MG63 (cell line): ENCODE data around the gene PLEKHH2. TPM values are rescaled to one million over a fixed set of nuclear protein-coding genes. Genes with fewer than 3 reads are reported as not detected.
A peak's percentile ranks its signal among the peaks of the same experiment; 100 is the strongest.
"Not testable (repeated sequence)": the region's sequence is repeated elsewhere in the genome, so short reads cannot be mapped to it uniquely, and the experiment has no call there.

Source experiments
- DNase-seq: peaks from one replicate; pipeline ENCODE4 v3.0.0-alpha.2; 2020
- H3K27me3 ChIP-seq: fragments of 250-450 bp; sonication (Bioruptor Pico); 2 replicates; pipeline ENCODE4 v1.5.1; 2020; ENCODE audit warnings: mild to moderate bottlenecking, moderate library complexity
- H3K36me3 ChIP-seq: fragments of 250-450 bp; sonication (Bioruptor Pico); 2 replicates; pipeline ENCODE4 v1.5.1; 2020; ENCODE audit warnings: mild to moderate bottlenecking, moderate library complexity
- H3K4me3 ChIP-seq: fragments of 250-450 bp; sonication (Bioruptor Pico); 2 replicates; pipeline ENCODE4 v1.5.1; 2020; ENCODE audit warnings: mild to moderate bottlenecking, moderate library complexity
- H3K9me3 ChIP-seq: fragments of 250-450 bp; sonication (Bioruptor Pico); 2 replicates; pipeline ENCODE4 v1.5.1; 2020; ENCODE audit warnings: mild to moderate bottlenecking, moderate library complexity
- total RNA-seq: library from RNA; depleted of rRNA; stranded (reverse); fragments of >200 nt; shearing (Covaris generic); gene quantifications from 2 replicates; pipeline ENCODE4 v1.2.3, GENCODE V29; 2014; ENCODE audit warnings: low replicate concordance

PLEKHH2 gene
- total RNA-seq, 1 experiment from 2014 or later: 1.2 TPM

- Histone ChIP-seq H3K4me3 (no peak overlapping the region), H3K27me3 (peaks cover 5% of the 10 kb centered on the region; the same call in 1 of the 2 replicates), H3K36me3 (no peaks in the 10 kb centered on the region), H3K9me3 (0 out of 2 replicates have a peak, but pooled peaks cover 5% of the 10 kb centered on the region)
- DNase-seq: no peak
Observed at GRCh38 chr2:43622931-43623451, 14.1 kb upstream of the PLEKHH2 start.

- DNase-seq: no peak
- no peaks in the 10 kb centered on the region for H3K36me3 ChIP-seq
Observed at GRCh38 chr2:43631618-43632317, 5.3 kb upstream of the PLEKHH2 start.

GRCh38 chr2:43634604-43635306, 2.3 kb upstream of the PLEKHH2 start:
- H3K4me3 ChIP-seq: no peak overlapping the region

More at GRCh38 chr2:43631618-43632317, 5.3 kb upstream of the PLEKHH2 start:
- no peak overlapping the region for H3K4me3 ChIP-seq
- H3K9me3 ChIP-seq: peaks cover 5% of the 10 kb centered on the region; the same call in 1 of the 2 replicates
- H3K27me3 ChIP-seq: 0 out of 2 replicates have a peak, but pooled peaks cover 2% of the 10 kb centered on the region

GRCh38 chr2:43636153-43636552, 907 bp upstream of the PLEKHH2 start:
- DNase-seq, H3K36me3 ChIP-seq, H3K4me3 ChIP-seq, H3K27me3 ChIP-seq, H3K9me3 ChIP-seq: not testable (repeated sequence)

More at GRCh38 chr2:43634604-43635306, 2.3 kb upstream of the PLEKHH2 start:
- peak; percentile 25 for DNase-seq
- H3K27me3 ChIP-seq: no peaks in the 10 kb centered on the region
- H3K36me3 ChIP-seq: no peaks in the 10 kb centered on the region
- peaks cover 2% of the 10 kb centered on the region for H3K9me3 ChIP-seq

DNA sequence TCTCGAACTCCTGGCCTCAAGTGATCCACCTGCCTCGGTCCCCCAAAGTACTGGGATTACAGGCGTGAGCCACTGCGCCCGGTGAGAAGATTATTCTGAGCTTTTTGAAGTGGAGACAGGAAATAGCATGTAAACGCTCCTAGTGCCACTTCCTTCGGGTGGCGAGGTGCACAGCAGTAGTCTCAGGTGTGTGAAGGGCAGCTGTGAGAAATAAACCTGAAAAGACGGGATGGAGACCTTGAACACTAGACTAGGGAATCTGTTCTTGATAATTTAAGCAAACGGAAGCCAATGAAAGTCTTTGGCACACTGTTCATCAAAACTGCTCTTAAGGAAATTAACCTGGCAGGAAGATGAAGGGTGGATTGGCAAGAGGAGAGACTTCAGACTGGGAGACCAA, 439 bp upstream of the PLEKHH2 start:
- H3K36me3 ChIP-seq: no peaks in the 10 kb centered on the region
- peaks cover 2% of the 10 kb centered on the region for H3K9me3 ChIP-seq
- H3K4me3 ChIP-seq: peak overlapping the region; percentile 71
- no peaks in the 10 kb centered on the region for H3K27me3 ChIP-seq
- no peak for DNase-seq

DNA sequence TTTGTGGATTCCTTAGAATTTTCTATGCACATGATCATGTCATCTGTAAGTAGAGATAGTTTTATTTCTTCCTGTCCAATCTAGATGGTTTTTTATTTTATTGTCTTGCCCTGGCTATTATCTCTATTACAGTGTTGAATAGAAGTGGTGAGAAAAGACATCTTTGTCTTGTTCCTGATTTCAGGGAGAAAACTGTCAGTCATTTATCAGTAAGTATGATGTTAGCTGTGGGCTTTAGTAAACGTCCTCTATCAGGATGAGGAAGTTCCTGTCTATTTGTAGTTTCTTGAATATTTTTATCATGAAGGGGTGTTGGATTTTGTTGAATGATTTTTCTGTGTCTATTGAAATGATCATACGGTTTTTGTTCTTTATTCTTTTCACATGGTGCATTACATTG, 5.3 kb downstream of the PLEKHH2 start:
- Histone ChIP-seq H3K9me3 (peaks cover 2% of the 10 kb centered on the region; the same call in 1 of the 2 replicates), H3K27me3 (no peaks in the 10 kb centered on the region), H3K4me3 (no peak overlapping the region), H3K36me3 (no peaks in the 10 kb centered on the region; the same call in 1 of the 2 replicates)
- no peak for DNase-seq

GRCh38 chr2:43643680-43644079, 6.6 kb downstream of the PLEKHH2 start:
- no peak overlapping the region for H3K4me3 ChIP-seq
- no peak for DNase-seq
- peaks cover 2% of the 10 kb centered on the region; the same call in 1 of the 2 replicates for H3K9me3 ChIP-seq
- H3K27me3 ChIP-seq: no peaks in the 10 kb centered on the region
- H3K36me3 ChIP-seq: no peaks in the 10 kb centered on the region; the same call in 1 of the 2 replicates

DNA sequence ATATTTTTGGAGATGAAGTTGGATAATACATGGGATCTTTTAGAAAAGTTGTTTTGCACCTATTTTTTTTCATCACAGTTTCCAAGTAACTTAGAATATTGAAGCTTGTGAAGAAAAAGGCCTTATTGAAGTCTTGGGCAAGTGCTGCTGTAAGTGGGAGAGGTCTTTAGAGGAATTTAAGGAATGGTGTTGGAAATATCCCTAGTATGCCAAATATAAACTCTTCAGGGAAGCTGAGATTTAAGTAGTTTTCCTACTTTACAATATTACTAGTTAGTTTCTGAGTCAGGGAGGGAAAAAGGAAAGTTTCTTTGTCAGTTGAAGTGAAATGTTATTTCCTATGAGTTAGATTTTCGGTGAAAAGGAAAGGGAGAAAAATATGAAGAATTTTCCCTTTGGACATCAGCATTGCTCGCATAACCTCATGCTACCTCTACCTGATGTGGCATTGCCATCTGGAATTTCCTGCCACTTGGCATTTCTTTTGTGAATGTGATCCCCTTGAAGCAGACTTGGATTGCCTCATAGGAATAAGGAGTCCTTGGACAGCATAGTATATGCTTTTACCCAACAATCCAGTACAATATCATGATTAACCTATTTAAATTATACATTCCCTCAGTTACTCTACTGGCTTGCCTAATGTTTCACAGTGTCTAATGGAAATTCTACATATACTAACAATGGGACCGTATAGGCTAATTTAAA, 12.1 kb downstream of the PLEKHH2 start:
- H3K36me3 ChIP-seq: no peaks in the 10 kb centered on the region; the same call in 1 of the 2 replicates
- H3K27me3 ChIP-seq: no peaks in the 10 kb centered on the region
- DNase-seq: no peak
- no peaks in the 10 kb centered on the region for H3K9me3 ChIP-seq
- no peak overlapping the region for H3K4me3 ChIP-seq

DNA sequence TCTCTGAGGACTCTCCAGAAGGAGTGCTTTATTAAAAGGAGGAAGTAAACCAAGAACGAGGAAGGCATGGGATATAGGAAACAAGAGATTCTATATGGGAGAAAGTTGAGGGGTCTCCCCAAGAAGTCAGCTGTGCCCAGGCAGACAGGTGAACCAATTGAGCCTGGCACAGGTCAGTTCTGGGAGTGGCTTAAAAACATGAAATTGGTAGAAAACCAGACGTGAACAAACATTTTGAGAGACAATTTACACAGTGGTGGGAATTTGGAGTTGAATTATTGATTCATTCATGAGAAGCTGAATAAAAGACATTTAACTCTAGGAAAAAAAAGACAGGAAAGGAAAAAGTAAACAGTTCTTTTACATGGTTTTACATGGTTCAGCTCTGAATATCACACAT, 16.4 kb downstream of the PLEKHH2 start:
- Histone ChIP-seq H3K36me3 (no peaks in the 10 kb centered on the region), H3K27me3 (no peaks in the 10 kb centered on the region), H3K4me3 (no peak overlapping the region), H3K9me3 (no peaks in the 10 kb centered on the region)
- DNase-seq: no peak

GRCh38 chr2:43657241-43657640, 20.2 kb downstream of the PLEKHH2 start:
- no peak for DNase-seq
- Histone ChIP-seq H3K36me3 (no peaks in the 10 kb centered on the region), H3K9me3 (no peaks in the 10 kb centered on the region), H3K27me3 (no peaks in the 10 kb centered on the region), H3K4me3 (no peak overlapping the region)

GRCh38 chr2:43675646-43676321, 38.7 kb downstream of the PLEKHH2 start:
- Histone ChIP-seq H3K9me3 (peaks cover 6% of the 10 kb centered on the region; the same call in 1 of the 2 replicates), H3K27me3 (no peaks in the 10 kb centered on the region; the same call in 1 of the 2 replicates), H3K4me3 (peak overlapping the region; percentile 54), H3K36me3 (no peaks in the 10 kb centered on the region)
- DNase-seq: no peak

DNA sequence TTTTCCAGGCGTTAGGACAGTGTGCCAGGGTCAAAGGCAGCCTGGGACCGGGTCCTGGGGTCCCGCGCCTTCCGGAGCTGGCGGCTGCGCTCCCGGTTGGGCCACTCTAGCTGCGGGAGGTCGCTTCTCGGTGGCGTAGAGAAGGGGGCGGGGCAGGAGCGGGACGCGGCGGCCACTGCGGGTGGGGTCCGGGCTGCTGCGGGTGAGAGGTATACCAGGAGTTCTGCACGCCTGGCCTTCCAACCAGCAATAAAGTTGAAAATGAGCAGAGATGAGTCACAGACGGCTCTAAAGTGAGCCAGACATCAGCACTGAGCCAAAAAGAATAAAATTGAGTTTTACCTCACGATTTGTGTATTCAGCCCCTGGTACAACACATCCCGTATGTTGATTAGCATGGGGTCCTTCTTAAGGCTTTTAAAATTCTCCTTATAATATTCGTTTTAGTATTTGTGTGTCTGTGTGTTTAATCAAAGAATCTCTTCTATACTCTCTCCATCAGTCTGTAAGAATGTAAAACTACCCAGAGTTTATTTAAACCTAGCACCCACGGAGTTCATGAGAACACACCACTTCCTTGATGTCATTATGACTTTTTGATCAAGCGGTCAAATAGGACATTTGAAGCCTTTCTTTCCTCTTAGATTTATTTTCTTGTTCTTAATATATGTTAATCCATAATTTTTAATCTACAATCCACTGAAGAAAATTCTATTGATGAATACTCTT, 39.4 kb downstream of the PLEKHH2 start, which contains the start of gene C1GALT1C1L:
TSS of gene C1GALT1C1L (minus strand) at position 108 of the 729 bp plus-strand sequence. CDS start at position 1, 107 bp downstream.
- H3K4me3 ChIP-seq: peak within 1 kb of the TSS; percentile 54
- peak; percentile 71 for DNase-seq
- H3K27me3 ChIP-seq: no peaks in the 10 kb centered on the region; the same call in 1 of the 2 replicates
- no peaks in the 10 kb centered on the region for H3K36me3 ChIP-seq
- H3K9me3 ChIP-seq: peaks cover 6% of the 10 kb centered on the region; the same call in 1 of the 2 replicates

GRCh38 chr2:43677783-43678182, 40.7 kb downstream of the PLEKHH2 start:
- not testable (repeated sequence) for H3K9me3 ChIP-seq, H3K36me3 ChIP-seq, H3K4me3 ChIP-seq, H3K27me3 ChIP-seq, DNase-seq

DNA sequence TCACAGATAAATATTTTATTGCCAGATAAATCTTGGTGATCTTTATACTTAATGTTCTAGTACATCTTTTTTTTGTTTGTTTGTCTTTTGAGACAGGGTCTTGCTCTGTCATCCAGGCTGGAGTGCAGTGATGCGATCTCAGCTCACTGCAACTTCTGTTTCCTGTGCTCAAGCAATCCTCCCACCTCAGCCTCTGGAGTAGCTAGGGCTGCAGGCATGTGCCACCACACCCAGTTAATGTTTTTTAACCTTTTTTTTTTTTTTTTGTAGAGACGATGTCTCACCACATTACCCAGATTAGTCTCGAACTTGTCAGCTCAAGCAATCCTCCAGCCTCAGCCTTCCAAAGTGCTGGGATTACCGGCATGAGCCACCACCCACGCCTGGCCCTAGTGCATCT, 48.3 kb downstream of the PLEKHH2 start:
- DNase-seq: peak; percentile 18

GRCh38 chr2:43689999-43690398, 52.9 kb downstream of the PLEKHH2 start:
- Histone ChIP-seq H3K9me3 (no peaks in the 10 kb centered on the region), H3K36me3 (no peaks in the 10 kb centered on the region), H3K27me3 (no peaks in the 10 kb centered on the region), H3K4me3 (no peak overlapping the region)
- DNase-seq: no peak

More for the DNA sequence above, 48.3 kb downstream of the PLEKHH2 start:
- Histone ChIP-seq H3K4me3 (no peak overlapping the region), H3K9me3 (no peaks in the 10 kb centered on the region), H3K27me3 (no peaks in the 10 kb centered on the region; the same call in 1 of the 2 replicates), H3K36me3 (no peaks in the 10 kb centered on the region)
